ENCODE results near the gene INO80D. TPM values are rescaled to one million over a fixed set of nuclear protein-coding genes. Genes with fewer than 3 reads are reported as not detected.

INO80D gene
- total RNA-seq, 3 donors from 2014 or later: 16.3 to 29.9 (median 19.3) TPM

- no peak for TF ChIP-seq POLR2A (IDR thresholded peaks at IDR 0.05)
- no peak for TF ChIP-seq CTCF (IDR thresholded peaks at IDR 0.05)
- no peak for TF ChIP-seq POLR2AphosphoS5 (IDR thresholded peaks at IDR 0.05)
- Histone ChIP-seq H3K27ac (no peak overlapping the region), H3K36me3 (no peaks in the 10 kb centered on the region), H3K4me3 (no peak overlapping the region), H3K27me3 (no peaks in the 10 kb centered on the region), H3K4me1 (no peaks in the 10 kb centered on the region), H3K9me3 (no peaks in the 10 kb centered on the region)
- intact Hi-C loops (cut with DNase I; ENCODE audit: low total_unique reads): no loop called here
- no peak for DNase-seq (ENCODE audit: low spot score in 2 of 2)
These were observed 133.7 kb downstream of the INO80D start for GRCh38 chr2:205952282-205952681.

GRCh38 chr2:205948883-205949282 lies 137.1 kb downstream of the INO80D start:
- Histone ChIP-seq H3K4me3 (no peak overlapping the region), H3K27ac (no peak overlapping the region), H3K27me3 (no peaks in the 10 kb centered on the region), H3K9me3 (no peaks in the 10 kb centered on the region), H3K4me1 (no peaks in the 10 kb centered on the region), H3K36me3 (no peaks in the 10 kb centered on the region)
- TF ChIP-seq CTCF (IDR thresholded peaks at IDR 0.05) (no peak), POLR2AphosphoS5 (IDR thresholded peaks at IDR 0.05) (no peak), POLR2A (IDR thresholded peaks at IDR 0.05) (no peak)
- DNase-seq (ENCODE audit: low spot score in 2 of 2): no peak
- intact Hi-C loops (cut with DNase I; ENCODE audit: low total_unique reads): no loop called here

- intact Hi-C loops (cut with DNase I; ENCODE audit: low total_unique reads): no loop called here
- no peaks in the 10 kb centered on the region for H3K9me3 ChIP-seq
- peak overlapping the region in 1 of 2 donors; percentile 17 for H3K27ac ChIP-seq
- H3K36me3 ChIP-seq: no peaks in the 10 kb centered on the region
- H3K4me1 ChIP-seq: no peaks in the 10 kb centered on the region
- no peak for TF ChIP-seq CTCF (IDR thresholded peaks at IDR 0.05)
- no peak for TF ChIP-seq POLR2AphosphoS5 (IDR thresholded peaks at IDR 0.05)
- TF ChIP-seq POLR2A (IDR thresholded peaks at IDR 0.05): no peak
- no peaks in the 10 kb centered on the region for H3K27me3 ChIP-seq
- DNase-seq (ENCODE audit: low spot score in 2 of 2): no peak
- H3K4me3 ChIP-seq: peak overlapping the region in 1 of 3 donors; percentile 4
These were observed 137.5 kb downstream of the INO80D start for GRCh38 chr2:205948496-205948837.

- no peak for TF ChIP-seq POLR2A (IDR thresholded peaks at IDR 0.05)
- peak in 2 of 3 donors; percentile 36 to 60 for TF ChIP-seq POLR2AphosphoS5 (IDR thresholded peaks at IDR 0.05)
- peak; percentile 81 to 89 (median 88) for TF ChIP-seq CTCF (IDR thresholded peaks at IDR 0.05)
- intact Hi-C loops (cut with DNase I; ENCODE audit: low total_unique reads): no loop called here
- Histone ChIP-seq H3K36me3 (no peaks in the 10 kb centered on the region), H3K9me3 (no peaks in the 10 kb centered on the region), H3K4me3 (peak overlapping the region in 1 of 3 donors; percentile 4), H3K4me1 (no peaks in the 10 kb centered on the region), H3K27ac (peak overlapping the region in 1 of 2 donors; percentile 56), H3K27me3 (no peaks in the 10 kb centered on the region)
- DNase-seq (ENCODE audit: low spot score in 2 of 2): peak in 1 of 2 donors; percentile 43
These were observed 138.1 kb downstream of the INO80D start for GRCh38 chr2:205947621-205948495.

- no peaks in the 10 kb centered on the region for H3K4me1 ChIP-seq
- H3K27ac ChIP-seq: no peak overlapping the region
- H3K4me3 ChIP-seq: no peak overlapping the region
- intact Hi-C loops (cut with DNase I; ENCODE audit: low total_unique reads): no loop called here
- no peak for DNase-seq (ENCODE audit: low spot score in 2 of 2)
- no peaks in the 10 kb centered on the region for H3K36me3 ChIP-seq
- no peaks in the 10 kb centered on the region for H3K27me3 ChIP-seq
- TF ChIP-seq CTCF (IDR thresholded peaks at IDR 0.05): no peak
- TF ChIP-seq POLR2AphosphoS5 (IDR thresholded peaks at IDR 0.05): no peak
- TF ChIP-seq POLR2A (IDR thresholded peaks at IDR 0.05): no peak
- no peaks in the 10 kb centered on the region for H3K9me3 ChIP-seq
These were observed 139.7 kb downstream of the INO80D start for GRCh38 chr2:205946226-205946625.

All from breast epithelium (tissue), 4 donors.